GM23248 (cell line): ENCODE measurements around the gene TRAPPC8. TPM values are rescaled to one million over a fixed set of nuclear protein-coding genes. Genes with fewer than 3 reads are reported as not detected.

Experiments used
- DNase-seq: peaks from one replicate; pipeline ENCODE4 v3.0.0-alpha.2; 2015
- H2AFZ ChIP-seq: fragments of 200-600 bp; sonication (generic); 2 replicates; pipeline ENCODE4 v1.6.1; 2016; ENCODE audit warnings: antibody characterized with exemption
- H3F3A ChIP-seq: fragments of 200-600 bp; sonication (generic); 2 replicates; pipeline ENCODE4 v1.6.1; 2016; ENCODE audit warnings: mild to moderate bottlenecking, antibody characterized with exemption, mixed run types; ENCODE audit not compliant: insufficient read depth
- H3K27ac ChIP-seq: fragments of 200-600 bp; sonication (generic); 2 replicates; pipeline ENCODE4 v1.5.1; 2016; ENCODE audit warnings: mild to moderate bottlenecking
- H3K27me3 ChIP-seq: fragments of 200-600 bp; sonication (generic); replicated peaks from 2 replicates; pipeline ENCODE4 v1.6.1; 2016; ENCODE audit warnings: mild to moderate bottlenecking; ENCODE audit not compliant: insufficient read depth
- H3K36me3 ChIP-seq: fragments of 200-600 bp; sonication (generic); 2 replicates; pipeline ENCODE4 v1.6.1; 2016; ENCODE audit warnings: low read depth, mild to moderate bottlenecking
- H3K4me1 ChIP-seq: fragments of 200-600 bp; sonication (generic); 2 replicates; pipeline ENCODE4 v1.6.1; 2016; ENCODE audit warnings: mild to moderate bottlenecking; ENCODE audit not compliant: insufficient read depth
- H3K4me2 ChIP-seq: fragments of 200-600 bp; sonication (generic); one replicate; pipeline ENCODE4 v1.6.1; 2016; ENCODE audit warnings: mild to moderate bottlenecking; ENCODE audit not compliant: unreplicated experiment
- H3K4me3 ChIP-seq: fragments of 200-600 bp; sonication (generic); 2 replicates; pipeline ENCODE4 v1.5.1; 2016; ENCODE audit warnings: mild to moderate bottlenecking
- H3K79me2 ChIP-seq: fragments of 200-600 bp; sonication (generic); 2 replicates; pipeline ENCODE4 v1.6.1; 2016; ENCODE audit warnings: mild to moderate bottlenecking; ENCODE audit not compliant: insufficient read depth
- H3K9ac ChIP-seq: fragments of 200-600 bp; sonication (generic); 2 replicates; pipeline ENCODE4 v1.6.1; 2016; ENCODE audit warnings: mild to moderate bottlenecking
- H3K9me2 ChIP-seq: fragments of 200-600 bp; sonication (generic); 2 replicates; pipeline ENCODE4 v1.6.1; 2016; ENCODE audit warnings: mixed run types, mild to moderate bottlenecking, moderate library complexity; ENCODE audit not compliant: insufficient read depth
- H3K9me3 ChIP-seq: fragments of 200-600 bp; sonication (generic); one replicate; pipeline ENCODE4 v1.6.1; 2017; ENCODE audit warnings: low read depth
- H4K20me1 ChIP-seq: fragments of 200-600 bp; sonication (generic); 2 replicates; pipeline ENCODE4 v1.6.0; 2016; ENCODE audit not compliant: insufficient read depth
- EZH2 ChIP-seq: fragments of 200-600 bp; sonication (generic); IDR thresholded peaks from 2 replicates; pipeline ENCODE4 v1.6.1; 2018; ENCODE audit warnings: antibody characterized with exemption, mild to moderate bottlenecking; ENCODE audit not compliant: insufficient read depth, poor library complexity, severe bottlenecking
- EZH2phosphoT487 ChIP-seq: fragments of 200-600 bp; sonication (generic); IDR thresholded peaks from 2 replicates; pipeline ENCODE4 v1.6.1; 2018; ENCODE audit warnings: antibody characterized with exemption, moderate library complexity, mild to moderate bottlenecking, low read depth; ENCODE audit not compliant: insufficient read depth
- WGBS, 2 experiments: methylation state at CpG; one replicate each; pipeline ENCODE4 v1.1.6; 2015 to 2017; ENCODE audit warnings: low lambda C conversion rate in 2 of 2, low coverage in 1 of 2; ENCODE audit errors: missing lambda C conversion rate in 2 of 2; 5-methylcytosine and 5-hydroxymethylcytosine counted together
- in situ Hi-C: fragments of 300-500 bp; cut with MboI; formaldehyde crosslinking; loops from 2 replicates; pipeline ENCODE4 v1.15.0; 2020
- polyA plus RNA-seq: library from polyadenylated mRNA; unstranded; fragments of >200 nt; fragmentation: Nextera tagmentation; extraction: Ambion mirVana; gene quantifications from 2 replicates; pipeline ENCODE4 v1.2.1, GENCODE V29; 2016
- small RNA-seq: library from RNA; depleted of rRNA; stranded (forward); fragments of <200 nt; gene quantifications from one replicate; pipeline ENCODE3, GENCODE V24; 2014; ENCODE audit warnings: low read depth, low replicate concordance
- total RNA-seq: library from RNA; depleted of rRNA; stranded (reverse); fragments of >200 nt; shearing (Covaris generic); gene quantifications from 2 replicates; pipeline ENCODE4 v1.2.3, GENCODE V29; 2014; rRNA removed

TRAPPC8 gene
- total and polyA plus RNA-seq, 2 experiments from 2014 or later = 10.1 to 39.4 TPM

DNA sequence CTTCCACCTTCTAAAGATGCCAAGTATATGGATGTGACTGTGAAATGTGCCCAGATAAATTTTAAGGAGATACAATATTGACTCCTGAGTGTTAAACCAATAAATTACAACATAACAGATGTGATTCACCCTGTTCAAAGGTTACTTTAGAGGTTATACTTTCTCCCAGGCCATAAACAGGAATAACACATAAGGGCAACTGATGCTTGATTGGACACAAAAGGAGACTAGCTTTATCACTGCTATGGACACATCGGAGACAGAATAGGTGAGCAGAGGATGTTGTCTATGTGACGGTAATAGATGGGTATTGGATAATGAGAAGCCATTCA lies 150.4 kb downstream of the TRAPPC8 start:
- Histone ChIP-seq H2AFZ (no peak overlapping the region), H3K79me2 (no peaks in the 10 kb centered on the region), H3F3A (no peaks in the 10 kb centered on the region), H3K4me3 (no peak overlapping the region), H3K4me1 (no peaks in the 10 kb centered on the region), H3K36me3 (no peaks in the 10 kb centered on the region), H3K27ac (no peak overlapping the region), H3K27me3 (peaks cover 5% of the 10 kb centered on the region; the same call in 1 of the 2 replicates), H3K9me2 (no peaks in the 10 kb centered on the region), H4K20me1 (no peaks in the 10 kb centered on the region), H3K9ac (no peak overlapping the region), H3K9me3 (no peaks in the 10 kb centered on the region), H3K4me2 (no peak overlapping the region)
- TF ChIP-seq EZH2phosphoT487 = no peak
- no peak for TF ChIP-seq EZH2
- in situ Hi-C loops = no loop called here
- WGBS, 2 experiments = 56 to 61% methylated on average over 2 of the region's 2 CpGs
- no peak for DNase-seq

DNA sequence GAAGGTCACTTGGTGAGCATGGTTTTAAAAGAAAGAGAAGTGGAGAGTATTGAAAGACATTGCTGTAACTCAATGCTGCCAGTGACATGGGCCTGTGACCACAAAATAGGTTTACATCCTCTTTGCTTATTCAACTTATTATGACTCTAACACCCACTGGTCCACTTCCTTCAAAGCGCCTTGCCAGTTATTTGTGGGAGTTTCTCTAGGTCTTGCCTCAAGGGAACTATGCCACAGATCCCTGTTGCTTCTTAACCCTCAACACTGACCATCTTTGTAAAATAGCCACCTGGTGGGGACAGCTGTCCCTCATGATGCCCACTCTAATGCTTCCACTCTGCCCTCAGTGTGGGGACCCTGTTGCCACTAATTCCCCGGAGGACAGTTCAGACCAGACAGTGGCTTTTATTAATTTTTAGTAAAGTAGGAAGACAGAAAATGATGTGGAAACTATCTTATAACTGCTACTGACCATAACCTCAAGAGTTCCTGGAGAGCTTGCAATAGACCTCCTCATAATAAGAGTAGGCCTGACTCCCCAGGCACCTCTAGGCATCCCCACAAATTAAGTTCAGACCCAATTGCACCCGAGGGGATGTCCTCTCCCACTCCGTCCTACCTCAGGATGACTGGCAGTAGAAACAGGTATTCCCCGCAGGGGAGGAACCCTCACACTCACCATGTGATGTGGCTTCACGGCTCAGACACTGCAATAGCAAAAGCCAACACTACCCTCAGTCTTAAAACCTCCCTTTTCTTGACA lies 150.9 kb downstream of the TRAPPC8 start:
- Histone ChIP-seq H3K79me2 (no peaks in the 10 kb centered on the region), H3F3A (no peaks in the 10 kb centered on the region), H3K4me3 (no peak overlapping the region), H3K36me3 (no peaks in the 10 kb centered on the region), H3K27me3 (peaks cover 5% of the 10 kb centered on the region; the same call in 1 of the 2 replicates), H4K20me1 (no peaks in the 10 kb centered on the region), H3K9me2 (no peaks in the 10 kb centered on the region), H3K9me3 (no peaks in the 10 kb centered on the region), H2AFZ (no peak overlapping the region), H3K4me1 (no peaks in the 10 kb centered on the region), H3K4me2 (no peak overlapping the region), H3K27ac (no peak overlapping the region), H3K9ac (no peak overlapping the region)
- DNase-seq = no peak
- TF ChIP-seq EZH2 = no peak
- TF ChIP-seq EZH2phosphoT487 = no peak
- WGBS, 2 experiments = 47 to 49% methylated on average over 6 of the region's 6 CpGs
- in situ Hi-C loops = no loop called here

DNA sequence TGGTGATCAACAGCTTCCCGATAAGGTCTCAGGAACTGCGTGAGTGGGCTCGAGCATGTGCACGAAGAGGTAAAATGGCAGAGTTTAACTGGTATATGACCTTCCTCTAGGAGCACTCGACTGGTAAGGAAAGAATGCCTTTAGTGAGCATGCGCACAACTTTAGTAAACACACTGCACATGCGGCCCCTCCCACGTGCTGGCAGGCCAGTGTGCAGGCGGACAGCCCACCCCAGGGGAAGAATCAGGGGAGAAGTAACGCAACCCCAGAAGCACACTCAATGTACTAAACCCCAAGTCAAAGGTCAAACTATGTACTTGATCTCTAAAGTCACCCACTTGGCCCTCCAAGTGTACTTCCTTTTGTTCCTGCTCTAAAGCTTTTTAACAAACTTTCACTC lies 153.5 kb downstream of the TRAPPC8 start:
- in situ Hi-C loops = no loop called here
- no peak for DNase-seq

DNA sequence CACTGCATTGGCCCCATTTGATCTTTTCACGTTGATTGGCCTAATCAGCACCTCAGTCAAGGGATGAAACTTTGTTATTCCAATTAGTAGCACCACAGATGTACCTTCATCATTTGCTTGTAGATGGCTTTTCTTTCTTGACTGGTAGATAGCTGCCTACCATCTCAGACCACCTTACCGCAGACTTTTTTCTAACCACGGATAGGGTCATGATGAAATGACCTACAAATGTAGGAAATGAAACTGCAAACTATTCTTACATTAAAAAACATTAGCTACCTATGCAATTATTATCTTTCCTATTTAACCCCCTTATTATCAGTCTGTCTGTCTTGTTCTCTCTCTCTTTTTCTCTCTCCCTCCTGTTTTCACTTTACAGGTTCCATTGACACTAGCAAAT lies 159.9 kb downstream of the TRAPPC8 start:
- H3K4me3 ChIP-seq = no peak overlapping the region
- no peak overlapping the region for H3K9ac ChIP-seq
- H3K9me2 ChIP-seq = no peaks in the 10 kb centered on the region
- no peaks in the 10 kb centered on the region for H3K9me3 ChIP-seq
- no peaks in the 10 kb centered on the region for H3K36me3 ChIP-seq
- H3F3A ChIP-seq = no peaks in the 10 kb centered on the region
- no peak overlapping the region for H2AFZ ChIP-seq
- in situ Hi-C loops = no loop called here
- H4K20me1 ChIP-seq = no peaks in the 10 kb centered on the region
- no peaks in the 10 kb centered on the region for H3K27me3 ChIP-seq
- no peak overlapping the region for H3K4me2 ChIP-seq
- no peak overlapping the region for H3K27ac ChIP-seq
- H3K4me1 ChIP-seq = no peaks in the 10 kb centered on the region
- no peaks in the 10 kb centered on the region for H3K79me2 ChIP-seq
- TF ChIP-seq EZH2 (no peak), EZH2phosphoT487 (no peak)
- 42 to 49% methylated on average over 3 of the region's 3 CpGs for WGBS, 2 experiments
- DNase-seq = no peak

More for the DNA sequence above, 153.5 kb downstream of the TRAPPC8 start:
- Histone ChIP-seq H3K27me3 (no peaks in the 10 kb centered on the region; the same call in 1 of the 2 replicates), H3K4me1 (no peaks in the 10 kb centered on the region), H3K36me3 (no peaks in the 10 kb centered on the region), H4K20me1 (no peaks in the 10 kb centered on the region), H3K9ac (no peak overlapping the region), H3K9me3 (no peaks in the 10 kb centered on the region), H3K27ac (no peak overlapping the region), H3K79me2 (no peaks in the 10 kb centered on the region), H3K4me3 (no peak overlapping the region), H3K4me2 (no peak overlapping the region), H2AFZ (no peak overlapping the region), H3F3A (no peaks in the 10 kb centered on the region), H3K9me2 (no peaks in the 10 kb centered on the region)
- WGBS, 2 experiments = 58 to 59% methylated on average over 10 of the region's 10 CpGs
- no peak for TF ChIP-seq EZH2phosphoT487

Small RNA genes within 50 kb of the gene (small RNA-seq; reads per million reads assigned to genes)
- gene RNU6-1050P = not detected

Other genes starting within 250 kb of the TRAPPC8 start
- gene SLC25A52, start 182.2 kb downstream of the TRAPPC8 start, total RNA-seq = not detected in 2 replicates
- not detected in 2 replicates for gene SLC25A52, start 182.2 kb downstream of the TRAPPC8 start, polyA plus RNA-seq
- 0.32 and 1.4 TPM in 2 replicates for gene RNF125, start 75.7 kb upstream of the TRAPPC8 start, total RNA-seq
- gene RNF125, start 75.7 kb upstream of the TRAPPC8 start, polyA plus RNA-seq = 0.18 and 0.77 TPM in 2 replicates
- 14.4 and 26.4 TPM in 2 replicates for gene RNF138, start 148.7 kb upstream of the TRAPPC8 start, total RNA-seq
- gene RNF138, start 148.7 kb upstream of the TRAPPC8 start, polyA plus RNA-seq = 15.4 and 19.6 TPM in 2 replicates
- not detected in 2 replicates for gene MEP1B, start 246.9 kb upstream of the TRAPPC8 start, total RNA-seq
- not detected in 2 replicates for gene MEP1B, start 246.9 kb upstream of the TRAPPC8 start, polyA plus RNA-seq